HG03196 (cell line): Measurements from ENCODE around the gene CMC1.

Source experiments
- ATAC-seq: cut with Tn5 transposase; IDR thresholded peaks from one replicate; pipeline ENCODE4 v1.9.1; 2021; ENCODE audit not compliant: unreplicated experiment

Gene CMC1

DNA sequence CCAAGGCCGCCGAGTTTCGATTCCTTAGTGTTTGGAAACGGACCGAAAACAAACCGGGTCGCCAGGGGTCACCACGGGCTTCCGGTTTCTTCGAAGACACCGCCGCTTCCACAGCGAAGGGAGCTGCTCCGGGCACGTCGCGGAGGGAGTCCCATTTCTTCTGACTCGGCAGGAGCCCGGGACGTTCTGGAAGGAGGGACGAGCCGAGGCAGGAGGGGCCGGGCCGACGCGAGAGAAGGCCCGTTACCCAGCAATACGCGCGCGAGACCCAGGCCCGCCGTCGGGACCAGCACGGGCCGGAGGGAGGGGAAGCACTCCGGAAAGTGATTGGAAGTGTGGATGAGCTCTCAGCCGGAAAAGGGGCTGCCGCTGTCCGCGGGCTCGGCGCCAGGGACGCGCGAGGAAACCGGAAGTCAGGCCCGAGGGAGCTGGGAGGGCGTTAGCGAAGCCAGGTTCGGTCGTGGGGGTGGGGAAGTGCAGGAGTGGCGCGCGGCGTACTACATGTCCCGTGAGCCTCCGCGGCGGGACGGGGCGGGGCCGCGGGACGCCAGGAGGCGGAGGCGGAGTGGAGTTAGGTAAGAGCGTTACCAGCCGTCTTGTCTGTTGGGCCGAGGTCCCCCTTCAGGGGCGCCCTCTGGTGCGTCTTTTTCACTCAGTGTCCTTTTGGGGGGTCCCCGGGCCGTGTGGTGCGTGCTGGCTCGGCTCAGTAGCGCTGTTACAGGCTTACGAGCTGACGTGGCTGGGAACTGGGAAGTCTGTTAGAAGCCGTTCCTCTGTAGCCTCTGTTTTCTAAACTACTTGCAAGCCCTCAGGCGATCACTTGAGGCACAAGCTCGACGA is 107.4 kb downstream of the CMC1 start, which contains the start of the genes AZI2 and ZCWPW2:
AZI2 (minus strand) TSS at position 196 of the 840 bp plus-strand sequence. CDS start 8,207 bp downstream, outside the sequence.
ZCWPW2 (plus strand) TSS at position 93 of the 840 bp plus-strand sequence. CDS start 64,348 bp downstream, outside the sequence.
- ATAC-seq: peak; percentile 95

- no peak for ATAC-seq
These were observed 108.1 kb downstream of the CMC1 start for GRCh38 chr3:28349469-28350000.
